ENCODE data around the gene BROX.

GRCh38 chr1:222772996-222773379 lies 60.6 kb downstream of the BROX start:
- TF ChIP-seq, protein P1, sequence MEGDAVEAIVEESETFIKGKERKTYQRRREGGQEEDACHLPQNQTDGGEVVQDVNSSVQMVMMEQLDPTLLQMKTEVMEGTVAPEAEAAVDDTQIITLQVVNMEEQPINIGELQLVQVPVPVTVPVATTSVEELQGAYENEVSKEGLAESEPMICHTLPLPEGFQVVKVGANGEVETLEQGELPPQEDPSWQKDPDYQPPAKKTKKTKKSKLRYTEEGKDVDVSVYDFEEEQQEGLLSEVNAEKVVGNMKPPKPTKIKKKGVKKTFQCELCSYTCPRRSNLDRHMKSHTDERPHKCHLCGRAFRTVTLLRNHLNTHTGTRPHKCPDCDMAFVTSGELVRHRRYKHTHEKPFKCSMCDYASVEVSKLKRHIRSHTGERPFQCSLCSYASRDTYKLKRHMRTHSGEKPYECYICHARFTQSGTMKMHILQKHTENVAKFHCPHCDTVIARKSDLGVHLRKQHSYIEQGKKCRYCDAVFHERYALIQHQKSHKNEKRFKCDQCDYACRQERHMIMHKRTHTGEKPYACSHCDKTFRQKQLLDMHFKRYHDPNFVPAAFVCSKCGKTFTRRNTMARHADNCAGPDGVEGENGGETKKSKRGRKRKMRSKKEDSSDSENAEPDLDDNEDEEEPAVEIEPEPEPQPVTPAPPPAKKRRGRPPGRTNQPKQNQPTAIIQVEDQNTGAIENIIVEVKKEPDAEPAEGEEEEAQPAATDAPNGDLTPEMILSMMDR (tag by site-specific recombination; IDR thresholded peaks at IDR 0.05): no peak
- TF ChIP-seq, protein P2, sequence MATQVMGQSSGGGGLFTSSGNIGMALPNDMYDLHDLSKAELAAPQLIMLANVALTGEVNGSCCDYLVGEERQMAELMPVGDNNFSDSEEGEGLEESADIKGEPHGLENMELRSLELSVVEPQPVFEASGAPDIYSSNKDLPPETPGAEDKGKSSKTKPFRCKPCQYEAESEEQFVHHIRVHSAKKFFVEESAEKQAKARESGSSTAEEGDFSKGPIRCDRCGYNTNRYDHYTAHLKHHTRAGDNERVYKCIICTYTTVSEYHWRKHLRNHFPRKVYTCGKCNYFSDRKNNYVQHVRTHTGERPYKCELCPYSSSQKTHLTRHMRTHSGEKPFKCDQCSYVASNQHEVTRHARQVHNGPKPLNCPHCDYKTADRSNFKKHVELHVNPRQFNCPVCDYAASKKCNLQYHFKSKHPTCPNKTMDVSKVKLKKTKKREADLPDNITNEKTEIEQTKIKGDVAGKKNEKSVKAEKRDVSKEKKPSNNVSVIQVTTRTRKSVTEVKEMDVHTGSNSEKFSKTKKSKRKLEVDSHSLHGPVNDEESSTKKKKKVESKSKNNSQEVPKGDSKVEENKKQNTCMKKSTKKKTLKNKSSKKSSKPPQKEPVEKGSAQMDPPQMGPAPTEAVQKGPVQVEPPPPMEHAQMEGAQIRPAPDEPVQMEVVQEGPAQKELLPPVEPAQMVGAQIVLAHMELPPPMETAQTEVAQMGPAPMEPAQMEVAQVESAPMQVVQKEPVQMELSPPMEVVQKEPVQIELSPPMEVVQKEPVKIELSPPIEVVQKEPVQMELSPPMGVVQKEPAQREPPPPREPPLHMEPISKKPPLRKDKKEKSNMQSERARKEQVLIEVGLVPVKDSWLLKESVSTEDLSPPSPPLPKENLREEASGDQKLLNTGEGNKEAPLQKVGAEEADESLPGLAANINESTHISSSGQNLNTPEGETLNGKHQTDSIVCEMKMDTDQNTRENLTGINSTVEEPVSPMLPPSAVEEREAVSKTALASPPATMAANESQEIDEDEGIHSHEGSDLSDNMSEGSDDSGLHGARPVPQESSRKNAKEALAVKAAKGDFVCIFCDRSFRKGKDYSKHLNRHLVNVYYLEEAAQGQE (tag by site-specific recombination; IDR thresholded peaks at IDR 0.05): no peak
- TF ChIP-seq PATZ1 (tag by site-specific recombination; IDR thresholded peaks at IDR 0.05): no peak

Data from HEK293 (cell line).